ENCODE results near the gene SPO11.

Gene SPO11

GRCh38 chr20:57329608-57330221 is at the start of gene SPO11:
Gene SPO11, plus strand, starts transcription at chr20:57329803. Its CDS starts 65 bp downstream, at chr20:57329868.
- DNase-seq (no peak), ATAC-seq (no peak)

- DNase-seq (no peak), ATAC-seq (no peak)
Measured at GRCh38 chr20:57280221-57280620, 49.4 kb upstream of the SPO11 start.

GRCh38 chr20:57281900-57282299 is 47.7 kb upstream of the SPO11 start:
- ATAC-seq (no peak), DNase-seq (no peak)

GRCh38 chr20:57282670-57283361 is 46.8 kb upstream of the SPO11 start:
- ATAC-seq (no peak), DNase-seq (no peak)

- ATAC-seq = no peak
- no peak for DNase-seq
Measured at GRCh38 chr20:57283860-57284259, 45.7 kb upstream of the SPO11 start.

- DNase-seq = no peak
- no peak for ATAC-seq
Measured at GRCh38 chr20:57287007-57287880, 42.4 kb upstream of the SPO11 start.

- ATAC-seq (no peak), DNase-seq (no peak)
Measured at GRCh38 chr20:57287901-57288300, 41.7 kb upstream of the SPO11 start.

- no peak for ATAC-seq
- no peak for DNase-seq
Measured at GRCh38 chr20:57288651-57289277, 40.8 kb upstream of the SPO11 start.

GRCh38 chr20:57289391-57290177 is 40.0 kb upstream of the SPO11 start:
- DNase-seq (no peak), ATAC-seq (no peak)

GRCh38 chr20:57290178-57290484 is 39.5 kb upstream of the SPO11 start:
- ATAC-seq (no peak), DNase-seq (no peak)

- no peak for DNase-seq
- no peak for ATAC-seq
Measured at GRCh38 chr20:57291003-57291402, 38.6 kb upstream of the SPO11 start.

- DNase-seq (no peak), ATAC-seq (no peak)
Measured at GRCh38 chr20:57291694-57292093, 37.9 kb upstream of the SPO11 start.

- no peak for DNase-seq
- no peak for ATAC-seq
Measured at GRCh38 chr20:57292611-57293010, 37.0 kb upstream of the SPO11 start.

GRCh38 chr20:57293995-57294394 is 35.6 kb upstream of the SPO11 start:
- no peak for ATAC-seq
- DNase-seq = no peak

- DNase-seq (no peak), ATAC-seq (no peak)
Measured at GRCh38 chr20:57294550-57294949, 35.1 kb upstream of the SPO11 start.

GRCh38 chr20:57298457-57298856 is 31.1 kb upstream of the SPO11 start:
- ATAC-seq (no peak), DNase-seq (no peak)

- no peak for DNase-seq
- ATAC-seq = no peak
Measured at GRCh38 chr20:57301026-57301425, 28.6 kb upstream of the SPO11 start.

GRCh38 chr20:57306747-57307146 is 22.9 kb upstream of the SPO11 start:
- DNase-seq = no peak

GRCh38 chr20:57308451-57309271 is 20.9 kb upstream of the SPO11 start:
- DNase-seq = no peak
- ATAC-seq = no peak

More at GRCh38 chr20:57306747-57307146, 22.9 kb upstream of the SPO11 start:
- ATAC-seq = no peak

GRCh38 chr20:57309544-57310115 is 20.0 kb upstream of the SPO11 start:
- no peak for DNase-seq
- no peak for ATAC-seq

Data from stimulated activated naive CD8-positive, alpha-beta T cell treated with anti-CD3 and anti-CD28 coated beads, Interleukin-15, Interleukin-2, amounts not matched to agents 100 U/mL and 50 U/mL, for 24 hours (primary cell).